ENCODE data around the gene ETNK1.

GRCh38 chr12:22729431-22729956, 104.5 kb downstream of the ETNK1 start:
- TF ChIP-seq CTCF (conservative IDR thresholded peaks at IDR 0.05 in 1 of 2, IDR thresholded peaks at IDR 0.05 in 1 of 2; ENCODE audit: low read depth in 1 of 2, low read length in 2 of 2) (no peak), EZH2 (IDR thresholded peaks at IDR 0.05; ENCODE audit: low read length, missing control alignments) (no peak)

Measured in fibroblast of lung (primary cell).